ENCODE measurements around the gene MRPS23.

Gene MRPS23

GRCh38 chr17:57819867-57820266 is 30.0 kb downstream of the MRPS23 start:
- Histone ChIP-seq H3K79me2 (ENCODE audit: insufficient read depth, low read depth) (no peaks in the 10 kb centered on the region), H4K20me1 (ENCODE audit: insufficient read depth) (no peaks in the 10 kb centered on the region), H3K4me1 (ENCODE audit: low read depth, poor library complexity, severe bottlenecking) (no peaks in the 10 kb centered on the region), H3K36me3 (ENCODE audit: insufficient read depth) (no peaks in the 10 kb centered on the region), H3K4me3 (IDR thresholded peaks at IDR 0.05; ENCODE audit: insufficient read depth, low read depth, low read length) (no peak overlapping the region), H3K4me2 (no peak overlapping the region), H3K9ac (no peak overlapping the region), H3K27ac (no peak overlapping the region), H2AFZ (ENCODE audit: low read depth) (no peak overlapping the region), H3K27me3 (ENCODE audit: insufficient read depth, low read depth) (no peaks in the 10 kb centered on the region)
- TF ChIP-seq CTCF (conservative IDR thresholded peaks at IDR 0.05; ENCODE audit: low read depth, low read length), result no peak

GRCh38 chr17:57819285-57819684 is 30.6 kb downstream of the MRPS23 start:
- H3K36me3 ChIP-seq (ENCODE audit: insufficient read depth), result no peaks in the 10 kb centered on the region
- no peak overlapping the region for H3K4me2 ChIP-seq
- H3K79me2 ChIP-seq (ENCODE audit: insufficient read depth, low read depth), result no peaks in the 10 kb centered on the region
- no peak overlapping the region for H3K27ac ChIP-seq
- no peak overlapping the region for H2AFZ ChIP-seq (ENCODE audit: low read depth)
- no peak overlapping the region for H3K4me3 ChIP-seq (IDR thresholded peaks at IDR 0.05; ENCODE audit: insufficient read depth, low read depth, low read length)
- H3K4me1 ChIP-seq (ENCODE audit: low read depth, poor library complexity, severe bottlenecking), result no peaks in the 10 kb centered on the region
- H3K9ac ChIP-seq, result no peak overlapping the region
- H3K27me3 ChIP-seq (ENCODE audit: insufficient read depth, low read depth), result no peaks in the 10 kb centered on the region
- no peak for TF ChIP-seq CTCF (conservative IDR thresholded peaks at IDR 0.05; ENCODE audit: low read depth, low read length)
- no peaks in the 10 kb centered on the region for H4K20me1 ChIP-seq (ENCODE audit: insufficient read depth)

- H3K36me3 ChIP-seq (ENCODE audit: insufficient read depth), result no peaks in the 10 kb centered on the region
- H2AFZ ChIP-seq (ENCODE audit: low read depth), result no peak overlapping the region
- H3K4me2 ChIP-seq, result no peak overlapping the region
- no peak overlapping the region for H3K27ac ChIP-seq
- no peak overlapping the region for H3K9ac ChIP-seq
- H3K4me3 ChIP-seq (IDR thresholded peaks at IDR 0.05; ENCODE audit: insufficient read depth, low read depth, low read length), result no peak overlapping the region
- H3K27me3 ChIP-seq (ENCODE audit: insufficient read depth, low read depth), result no peaks in the 10 kb centered on the region
- H3K79me2 ChIP-seq (ENCODE audit: insufficient read depth, low read depth), result no peaks in the 10 kb centered on the region
- no peaks in the 10 kb centered on the region for H3K4me1 ChIP-seq (ENCODE audit: low read depth, poor library complexity, severe bottlenecking)
- H4K20me1 ChIP-seq (ENCODE audit: insufficient read depth), result no peaks in the 10 kb centered on the region
- no peak for TF ChIP-seq CTCF (conservative IDR thresholded peaks at IDR 0.05; ENCODE audit: low read depth, low read length)
These were observed 31.8 kb downstream of the MRPS23 start for GRCh38 chr17:57818066-57818465.

- no peak overlapping the region for H3K4me3 ChIP-seq (IDR thresholded peaks at IDR 0.05; ENCODE audit: insufficient read depth, low read depth, low read length)
- no peak for TF ChIP-seq CTCF (conservative IDR thresholded peaks at IDR 0.05; ENCODE audit: low read depth, low read length)
- H4K20me1 ChIP-seq (ENCODE audit: insufficient read depth), result no peaks in the 10 kb centered on the region
- no peaks in the 10 kb centered on the region for H3K36me3 ChIP-seq (ENCODE audit: insufficient read depth)
- H2AFZ ChIP-seq (ENCODE audit: low read depth), result no peak overlapping the region
- no peaks in the 10 kb centered on the region for H3K27me3 ChIP-seq (ENCODE audit: insufficient read depth, low read depth)
- H3K4me2 ChIP-seq, result no peak overlapping the region
- H3K27ac ChIP-seq, result no peak overlapping the region
- H3K79me2 ChIP-seq (ENCODE audit: insufficient read depth, low read depth), result no peaks in the 10 kb centered on the region
- H3K9ac ChIP-seq, result no peak overlapping the region
- no peaks in the 10 kb centered on the region for H3K4me1 ChIP-seq (ENCODE audit: low read depth, poor library complexity, severe bottlenecking)
These were observed 32.5 kb downstream of the MRPS23 start for GRCh38 chr17:57817299-57817698.

- no peak for TF ChIP-seq CTCF (conservative IDR thresholded peaks at IDR 0.05; ENCODE audit: low read depth, low read length)
- Histone ChIP-seq H3K9ac (no peak overlapping the region), H3K4me2 (no peak overlapping the region), H3K27me3 (ENCODE audit: insufficient read depth, low read depth) (no peaks in the 10 kb centered on the region), H3K4me1 (ENCODE audit: low read depth, poor library complexity, severe bottlenecking) (no peaks in the 10 kb centered on the region), H3K79me2 (ENCODE audit: insufficient read depth, low read depth) (no peaks in the 10 kb centered on the region), H2AFZ (ENCODE audit: low read depth) (no peak overlapping the region), H3K27ac (no peak overlapping the region), H3K36me3 (ENCODE audit: insufficient read depth) (no peaks in the 10 kb centered on the region), H4K20me1 (ENCODE audit: insufficient read depth) (no peaks in the 10 kb centered on the region), H3K4me3 (IDR thresholded peaks at IDR 0.05; ENCODE audit: insufficient read depth, low read depth, low read length) (no peak overlapping the region)
These were observed 35.4 kb downstream of the MRPS23 start for GRCh38 chr17:57814421-57814820.
